ENCODE measurements around the gene STAT6.

The STAT6 gene

GRCh38 chr12:57138526-57139272 is 27.5 kb upstream of the STAT6 start:
- no peak for TF ChIP-seq CTCF (IDR thresholded peaks at IDR 0.05; ENCODE audit: low read depth, low read length)
- H3K4me3 ChIP-seq (ENCODE audit: low read depth, low read length) = no peak overlapping the region

GRCh38 chr12:57135527-57136326 is 24.6 kb upstream of the STAT6 start:
- peak overlapping the region; percentile 34 for H3K4me3 ChIP-seq (ENCODE audit: low read depth, low read length)
- no peak for TF ChIP-seq CTCF (IDR thresholded peaks at IDR 0.05; ENCODE audit: low read depth, low read length)

- no peak overlapping the region for H3K4me3 ChIP-seq (ENCODE audit: low read depth, low read length)
- no peak for TF ChIP-seq CTCF (IDR thresholded peaks at IDR 0.05; ENCODE audit: low read depth, low read length)
These were observed 23.8 kb upstream of the STAT6 start for GRCh38 chr12:57134949-57135348.

GRCh38 chr12:57133916-57134315 is 22.8 kb upstream of the STAT6 start:
- no peak for TF ChIP-seq CTCF (IDR thresholded peaks at IDR 0.05; ENCODE audit: low read depth, low read length)
- no peak overlapping the region for H3K4me3 ChIP-seq (ENCODE audit: low read depth, low read length)

GRCh38 chr12:57133013-57133569 is 21.9 kb upstream of the STAT6 start:
- TF ChIP-seq CTCF (IDR thresholded peaks at IDR 0.05; ENCODE audit: low read depth, low read length) = no peak
- peak overlapping the region; percentile 92 for H3K4me3 ChIP-seq (ENCODE audit: low read depth, low read length)

GRCh38 chr12:57131896-57132744 is 21.0 kb upstream of the STAT6 start:
- TF ChIP-seq CTCF (IDR thresholded peaks at IDR 0.05; ENCODE audit: low read depth, low read length) = no peak
- peak overlapping the region; percentile 92 for H3K4me3 ChIP-seq (ENCODE audit: low read depth, low read length)
